HL-60 (cell line): ENCODE results near the gene SLC25A47.
A peak's percentile ranks its signal among the peaks of the same experiment; 100 is the strongest.

Experiments used
- DNase-seq, 2 experiments: peaks; one replicate each; pipeline ENCODE4 v3.0.0-alpha.2; 2010 to 2020; ENCODE audit warnings: low read depth in 1 of 2, low spot score in 1 of 2
- H3K27ac ChIP-seq: fragments of 250-450 bp; sonication (Bioruptor Pico); replicated peaks from 2 replicates; pipeline ENCODE4 v1.5.1; 2020; ENCODE audit warnings: mild to moderate bottlenecking, moderate library complexity
- H3K27me3 ChIP-seq: fragments of 250-450 bp; sonication (Bioruptor Pico); 2 replicates; pipeline ENCODE4 v1.5.1; 2021; ENCODE audit warnings: mild to moderate bottlenecking, moderate library complexity; ENCODE audit not compliant: insufficient read depth, poor library complexity, severe bottlenecking
- H3K4me3 ChIP-seq: replicated peaks from 2 replicates; pipeline ENCODE4 v1.5.1; 2011; ENCODE audit warnings: mild to moderate bottlenecking, control low read depth, low read length; ENCODE audit not compliant: insufficient read depth
- CTCF ChIP-seq: IDR thresholded peaks from one replicate; pipeline ENCODE4 v1.5.1; 2011; ENCODE audit warnings: low read length, control low read depth, inconsistent platforms; ENCODE audit not compliant: insufficient read depth
- GABPA ChIP-seq: IDR thresholded peaks from 2 replicates; pipeline ENCODE4 v1.6.1; 2012; ENCODE audit warnings: low read depth
- POLR2AphosphoS5 ChIP-seq: IDR thresholded peaks from 2 replicates; pipeline ENCODE4 v1.6.1; 2012; ENCODE audit warnings: low read depth
- REST ChIP-seq: IDR thresholded peaks from 2 replicates; pipeline ENCODE4 v1.6.1; 2012; ENCODE audit warnings: low read depth; ENCODE audit not compliant: insufficient replicate concordance
- SPI1 ChIP-seq: IDR thresholded peaks from 2 replicates; pipeline ENCODE4 v1.6.1; 2012; ENCODE audit warnings: low read depth, mild to moderate bottlenecking, borderline replicate concordance

Gene SLC25A47

GRCh38 chr14:100325231-100325632 is 2.1 kb downstream of the SLC25A47 start:
- no peak for TF ChIP-seq GABPA
- Histone ChIP-seq H3K27ac (no peak overlapping the region), H3K27me3 (no peaks in the 10 kb centered on the region), H3K4me3 (no peak overlapping the region)
- DNase-seq = peak in 1 of 2 experiments; percentile 27

DNA sequence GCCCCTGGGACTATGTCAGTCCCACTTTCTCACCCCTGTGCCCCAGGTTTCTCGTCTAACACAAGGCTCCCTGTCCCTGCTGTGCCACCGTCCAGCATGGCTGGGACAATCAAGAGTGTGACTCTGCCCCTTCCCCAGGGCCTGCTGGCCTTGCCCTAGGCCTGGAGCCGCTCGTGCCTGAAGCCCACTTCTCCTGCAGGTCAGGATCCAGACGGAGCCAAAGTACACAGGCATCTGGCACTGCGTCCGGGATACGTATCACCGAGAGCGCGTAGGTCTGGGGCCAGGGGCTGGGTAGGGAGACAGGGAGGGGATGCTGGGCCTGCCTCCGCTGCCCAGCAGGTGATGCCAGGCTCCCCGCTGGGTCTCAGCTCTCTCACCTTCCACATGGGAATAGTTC is 2.8 kb downstream of the SLC25A47 start:
- Histone ChIP-seq H3K27ac (no peak overlapping the region), H3K4me3 (no peak overlapping the region), H3K27me3 (no peaks in the 10 kb centered on the region)
- TF ChIP-seq SPI1 (no peak), CTCF (no peak), POLR2AphosphoS5 (no peak), GABPA (no peak), REST (no peak)
- DNase-seq = no peak

- DNase-seq = no peak
- Histone ChIP-seq H3K4me3 (no peak overlapping the region), H3K27ac (no peak overlapping the region), H3K27me3 (no peaks in the 10 kb centered on the region)
- TF ChIP-seq SPI1 (no peak), REST (no peak), GABPA (no peak), CTCF (no peak)
Measured at GRCh38 chr14:100327128-100327527, 4.0 kb downstream of the SLC25A47 start.

DNA sequence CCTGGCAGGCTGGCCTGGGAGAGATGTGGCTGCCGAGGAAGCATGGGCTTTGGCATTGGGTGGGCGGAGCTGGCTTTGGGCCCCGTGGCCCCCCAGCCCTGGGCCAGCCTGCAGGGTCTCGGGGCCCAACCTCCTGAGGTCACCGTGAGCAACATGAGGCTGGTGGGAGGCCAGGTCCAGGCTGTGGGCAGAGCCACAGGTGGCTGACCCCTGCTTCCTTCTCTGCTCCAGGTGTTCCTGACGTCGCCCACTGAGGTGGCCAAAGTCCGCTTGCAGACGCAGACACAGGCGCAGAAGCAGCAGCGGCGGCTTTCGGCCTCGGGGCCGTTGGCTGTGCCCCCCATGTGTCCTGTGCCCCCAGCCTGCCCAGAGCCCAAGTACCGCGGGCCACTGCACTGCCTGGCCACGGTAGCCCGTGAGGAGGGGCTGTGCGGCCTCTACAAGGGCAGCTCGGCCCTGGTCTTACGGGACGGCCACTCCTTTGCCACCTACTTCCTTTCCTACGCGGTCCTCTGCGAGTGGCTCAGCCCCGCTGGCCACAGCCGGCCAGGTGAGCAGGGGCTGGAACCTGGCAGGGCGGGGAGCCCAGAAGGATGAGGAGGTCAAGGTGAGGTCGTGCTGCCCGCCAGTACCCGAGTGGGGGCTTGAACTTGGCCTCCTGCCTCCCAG is 5.5 kb downstream of the SLC25A47 start:
- Histone ChIP-seq H3K27me3 (no peaks in the 10 kb centered on the region), H3K4me3 (no peak overlapping the region), H3K27ac (no peak overlapping the region)
- no peak for DNase-seq
- TF ChIP-seq GABPA (no peak), CTCF (no peak), POLR2AphosphoS5 (no peak), SPI1 (no peak), REST (no peak)
